Fibroblast of lung (primary cell): ENCODE results near the gene PGAM5.

ENCODE experiments used
- EZH2 ChIP-seq: IDR thresholded peaks from 2 replicates; pipeline ENCODE4 v1.5.1; 2012; ENCODE audit warnings: low read length, control low read depth, mild to moderate bottlenecking; ENCODE audit errors: missing control alignments
- TF ChIP-seq, protein P1 (sequence below), 2 donors: IDR thresholded peaks in 1 of 2; conservative IDR thresholded peaks in 1 of 2; 1 replicate in 1 of 2; 2 replicates in 1 of 2; pipeline ENCODE4 v1.5.1; 2011 to 2012; ENCODE audit warnings: low read length in 2 of 2, control low read depth in 1 of 2, inconsistent platforms in 1 of 2, low read depth in 1 of 2, mild to moderate bottlenecking in 1 of 2

GRCh38 chr12:132724506-132725241 is 14.0 kb downstream of the PGAM5 start:
- TF ChIP-seq, protein P1, sequence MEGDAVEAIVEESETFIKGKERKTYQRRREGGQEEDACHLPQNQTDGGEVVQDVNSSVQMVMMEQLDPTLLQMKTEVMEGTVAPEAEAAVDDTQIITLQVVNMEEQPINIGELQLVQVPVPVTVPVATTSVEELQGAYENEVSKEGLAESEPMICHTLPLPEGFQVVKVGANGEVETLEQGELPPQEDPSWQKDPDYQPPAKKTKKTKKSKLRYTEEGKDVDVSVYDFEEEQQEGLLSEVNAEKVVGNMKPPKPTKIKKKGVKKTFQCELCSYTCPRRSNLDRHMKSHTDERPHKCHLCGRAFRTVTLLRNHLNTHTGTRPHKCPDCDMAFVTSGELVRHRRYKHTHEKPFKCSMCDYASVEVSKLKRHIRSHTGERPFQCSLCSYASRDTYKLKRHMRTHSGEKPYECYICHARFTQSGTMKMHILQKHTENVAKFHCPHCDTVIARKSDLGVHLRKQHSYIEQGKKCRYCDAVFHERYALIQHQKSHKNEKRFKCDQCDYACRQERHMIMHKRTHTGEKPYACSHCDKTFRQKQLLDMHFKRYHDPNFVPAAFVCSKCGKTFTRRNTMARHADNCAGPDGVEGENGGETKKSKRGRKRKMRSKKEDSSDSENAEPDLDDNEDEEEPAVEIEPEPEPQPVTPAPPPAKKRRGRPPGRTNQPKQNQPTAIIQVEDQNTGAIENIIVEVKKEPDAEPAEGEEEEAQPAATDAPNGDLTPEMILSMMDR (conservative IDR thresholded peaks at IDR 0.05 in 1 of 2, IDR thresholded peaks at IDR 0.05 in 1 of 2; ENCODE audit: low read depth in 1 of 2, low read length in 2 of 2), result no peak
- TF ChIP-seq EZH2, result no peak
